Mesodermal cell (in vitro differentiated cells): ENCODE results near the gene MBD3L5.
A peak's percentile ranks its signal among the peaks of the same experiment; 100 is the strongest.
"Not testable (repeated sequence)": the region's sequence is repeated elsewhere in the genome, so short reads cannot be mapped to it uniquely, and the experiment has no call there.

Experiments used
- H3K27ac ChIP-seq: 2 replicates; pipeline ENCODE4 v1.7.0; 2013; ENCODE audit warnings: mild to moderate bottlenecking, low read depth, low read length, moderate library complexity; ENCODE audit not compliant: severe bottlenecking
- H3K36me3 ChIP-seq: 2 replicates; pipeline ENCODE4 v1.7.1; 2013; ENCODE audit warnings: mild to moderate bottlenecking, low read length, moderate library complexity; ENCODE audit not compliant: control insufficient read depth, insufficient read depth
- H3K4me1 ChIP-seq: one replicate; pipeline ENCODE4 v1.7.1; 2013; ENCODE audit warnings: mild to moderate bottlenecking, low read length; ENCODE audit not compliant: insufficient read depth, control insufficient read depth, poor library complexity, severe bottlenecking
- H3K4me3 ChIP-seq: 2 replicates; pipeline ENCODE4 v1.7.0; 2013; ENCODE audit warnings: low read length, control low read depth, mild to moderate bottlenecking; ENCODE audit not compliant: insufficient read depth, poor library complexity, severe bottlenecking; ENCODE audit errors: extremely low read depth
- H3K9me3 ChIP-seq: 2 replicates; pipeline ENCODE4 v1.7.1; 2013; ENCODE audit warnings: mild to moderate bottlenecking, low read length, moderate library complexity; ENCODE audit not compliant: control insufficient read depth
- WGBS, 2 experiments: methylation state at CpG; one replicate each; pipeline ENCODE4 v1.1.5; 2013; ENCODE audit warnings: missing lambda C conversion rate in 2 of 2; ENCODE audit not compliant: insufficient coverage in 2 of 2; 5-methylcytosine and 5-hydroxymethylcytosine counted together

MBD3L5 gene

GRCh38 chr19:7052896-7053295, 22.5 kb downstream of the MBD3L5 start:
- not testable (repeated sequence) for H3K27ac ChIP-seq, H3K4me3 ChIP-seq, H3K4me1 ChIP-seq, H3K9me3 ChIP-seq, H3K36me3 ChIP-seq
- WGBS, 2 experiments, result no CpG with 5 or more reads among the region's 7 CpGs

GRCh38 chr19:7054635-7055368, 24.4 kb downstream of the MBD3L5 start:
- 94 to 96% methylated on average over 3 to 4 of the region's 14 CpGs for WGBS, 2 experiments
- H3K4me1 ChIP-seq, H3K4me3 ChIP-seq, H3K36me3 ChIP-seq, H3K9me3 ChIP-seq, H3K27ac ChIP-seq: not testable (repeated sequence)

- 78% methylated on average over 3 of the region's 14 CpGs; no CpG with 5 or more reads in 1 of the 2 experiments for WGBS, 2 experiments
These were observed 25.3 kb downstream of the MBD3L5 start for GRCh38 chr19:7055679-7056078.

GRCh38 chr19:7056371-7056770, 26.0 kb downstream of the MBD3L5 start:
- WGBS, 2 experiments, result 80 to 93% methylated on average over 2 to 3 of the region's 16 CpGs
- H3K4me1 ChIP-seq, H3K27ac ChIP-seq, H3K4me3 ChIP-seq, H3K36me3 ChIP-seq, H3K9me3 ChIP-seq: not testable (repeated sequence)

More at GRCh38 chr19:7055679-7056078, 25.3 kb downstream of the MBD3L5 start:
- H3K9me3 ChIP-seq, H3K4me1 ChIP-seq, H3K27ac ChIP-seq, H3K4me3 ChIP-seq, H3K36me3 ChIP-seq: not testable (repeated sequence)

GRCh38 chr19:7058576-7058975, 28.2 kb downstream of the MBD3L5 start, which contains the start of gene MBD3L3:
Gene MBD3L3, minus strand, starts transcription at chr19:7058676. Its CDS starts 71 bp downstream, at chr19:7058605.
- not testable (repeated sequence) for H3K9me3 ChIP-seq, H3K4me3 ChIP-seq, H3K27ac ChIP-seq, H3K4me1 ChIP-seq, H3K36me3 ChIP-seq
- WGBS, 2 experiments, result no CpG with 5 or more reads among the region's 8 CpGs

- H3K36me3 ChIP-seq, H3K9me3 ChIP-seq, H3K4me3 ChIP-seq, H3K4me1 ChIP-seq, H3K27ac ChIP-seq: not testable (repeated sequence)
- WGBS, 2 experiments, result 80% methylated on average over 1 of the region's 2 CpGs; no CpG with 5 or more reads in 1 of the 2 experiments
These were observed 29.6 kb downstream of the MBD3L5 start for GRCh38 chr19:7059977-7060376.

- no peak overlapping the region for H3K4me3 ChIP-seq
- 76 to 80% methylated on average over 3 of the region's 4 CpGs for WGBS, 2 experiments
- no peaks in the 10 kb centered on the region for H3K36me3 ChIP-seq
- H3K4me1 ChIP-seq, result no peaks in the 10 kb centered on the region
- H3K27ac ChIP-seq, result no peak overlapping the region
- H3K9me3 ChIP-seq, result peaks cover 4% of the 10 kb centered on the region
These were observed 33.0 kb downstream of the MBD3L5 start for GRCh38 chr19:7063339-7063738.

- peaks cover 7% of the 10 kb centered on the region for H3K9me3 ChIP-seq
These were observed 33.5 kb downstream of the MBD3L5 start for GRCh38 chr19:7063764-7064418.

GRCh38 chr19:7067122-7067521, 36.7 kb downstream of the MBD3L5 start:
- H3K36me3 ChIP-seq, result peaks cover 16% of the 10 kb centered on the region
- not testable (repeated sequence) for H3K4me1 ChIP-seq, H3K4me3 ChIP-seq, H3K9me3 ChIP-seq, H3K27ac ChIP-seq
- 40 to 52% methylated on average over 9 to 11 of the region's 13 CpGs for WGBS, 2 experiments

More at GRCh38 chr19:7063764-7064418, 33.5 kb downstream of the MBD3L5 start:
- H3K4me1 ChIP-seq, result no peaks in the 10 kb centered on the region
- H3K36me3 ChIP-seq, result no peaks in the 10 kb centered on the region
- H3K4me3 ChIP-seq, result no peak overlapping the region
- H3K27ac ChIP-seq, result no peak overlapping the region
- 81 to 92% methylated on average over 6 to 8 of the region's 9 CpGs for WGBS, 2 experiments

GRCh38 chr19:7067716-7068115, 37.3 kb downstream of the MBD3L5 start:
- Histone ChIP-seq H3K4me3 (no peak overlapping the region), H3K4me1 (no peaks in the 10 kb centered on the region), H3K9me3 (peaks cover 7% of the 10 kb centered on the region), H3K27ac (no peak overlapping the region), H3K36me3 (peaks cover 21% of the 10 kb centered on the region)
- WGBS, 2 experiments, result 83 to 100% methylated on average over 1 of the region's 2 CpGs

GRCh38 chr19:7068599-7068998, 38.2 kb downstream of the MBD3L5 start:
- peak overlapping the region; percentile 97 for H3K4me3 ChIP-seq
- H3K36me3 ChIP-seq, result peaks cover 30% of the 10 kb centered on the region
- H3K9me3 ChIP-seq, result peaks cover 7% of the 10 kb centered on the region
- 90% methylated on average over 2 of the region's 6 CpGs; no CpG with 5 or more reads in 1 of the 2 experiments for WGBS, 2 experiments
- H3K4me1 ChIP-seq, result no peaks in the 10 kb centered on the region
- no peak overlapping the region for H3K27ac ChIP-seq
